ENCODE results near the gene R3HDM1. TPM values are rescaled to one million over a fixed set of nuclear protein-coding genes. Genes with fewer than 3 reads are reported as not detected.
A peak's percentile ranks its signal among the peaks of the same experiment; 100 is the strongest.

The R3HDM1 gene
- total and polyA plus RNA-seq, 12 donors = 9.4 to 42.7 (median 20.9) TPM

- Histone ChIP-seq H3K9me3 (replicated peaks in 1 of 3) (no peaks in the 10 kb centered on the region), H3K4me1 (replicated peaks in 1 of 2) (no peaks in the 10 kb centered on the region), H3K36me3 (replicated peaks in 1 of 2) (no peaks in the 10 kb centered on the region), H3K27ac (no peak overlapping the region), H3K27me3 (no peaks in the 10 kb centered on the region), H3K4me3 (no peak overlapping the region)
- no peak for TF ChIP-seq POLR2A (IDR thresholded peaks at IDR 0.05)
- TF ChIP-seq CTCF (IDR thresholded peaks at IDR 0.05) = no peak
- DNase-seq = no peak
- WGBS, 4 donors = 86 to 95% (median 91%) methylated on average over 4 of the region's 4 CpGs
- intact Hi-C loops (cut with DNase I) = no loop called here
These were observed 24.0 kb downstream of the R3HDM1 start for GRCh38 chr2:135555311-135555710.

GRCh38 chr2:135557530-135557929 is 26.2 kb downstream of the R3HDM1 start:
- WGBS, 4 donors = 73 to 93% (median 76%) methylated on average over 1 of the region's 1 CpG
- intact Hi-C loops (cut with DNase I) = no loop called here
- H3K9me3 ChIP-seq (replicated peaks in 1 of 3) = no peaks in the 10 kb centered on the region

GRCh38 chr2:135561925-135562324 is 30.6 kb downstream of the R3HDM1 start:
- H3K27me3 ChIP-seq = no peaks in the 10 kb centered on the region
- WGBS, 4 donors = 97 to 99% (median 97%) methylated on average over 4 of the region's 4 CpGs
- H3K36me3 ChIP-seq (replicated peaks in 1 of 2) = no peaks in the 10 kb centered on the region
- intact Hi-C loops (cut with DNase I) = no loop called here
- no peak for DNase-seq
- no peak overlapping the region for H3K27ac ChIP-seq
- H3K4me3 ChIP-seq = no peak overlapping the region
- TF ChIP-seq CTCF (IDR thresholded peaks at IDR 0.05) (no peak), POLR2A (IDR thresholded peaks at IDR 0.05) (no peak)
- H3K4me1 ChIP-seq (replicated peaks in 1 of 2) = no peaks in the 10 kb centered on the region
- H3K9me3 ChIP-seq (replicated peaks in 1 of 3) = no peaks in the 10 kb centered on the region

More at GRCh38 chr2:135557530-135557929, 26.2 kb downstream of the R3HDM1 start:
- TF ChIP-seq CTCF (IDR thresholded peaks at IDR 0.05) = no peak
- peak in 1 of 7 donors; percentile 8 for DNase-seq
- H3K36me3 ChIP-seq (replicated peaks in 1 of 2) = no peaks in the 10 kb centered on the region
- H3K4me1 ChIP-seq (replicated peaks in 1 of 2) = no peaks in the 10 kb centered on the region
- no peak overlapping the region for H3K4me3 ChIP-seq
- no peaks in the 10 kb centered on the region for H3K27me3 ChIP-seq
- no peak overlapping the region for H3K27ac ChIP-seq

GRCh38 chr2:135563793-135564192 is 32.5 kb downstream of the R3HDM1 start:
- peak in 4 of 7 donors; percentile 13 to 22 (median 16) for DNase-seq
- Histone ChIP-seq H3K27ac (no peak overlapping the region), H3K27me3 (no peaks in the 10 kb centered on the region), H3K36me3 (replicated peaks in 1 of 2) (no peaks in the 10 kb centered on the region), H3K9me3 (replicated peaks in 1 of 3) (no peaks in the 10 kb centered on the region), H3K4me1 (replicated peaks in 1 of 2) (no peaks in the 10 kb centered on the region), H3K4me3 (no peak overlapping the region)
- TF ChIP-seq POLR2A (IDR thresholded peaks at IDR 0.05) (no peak), CTCF (IDR thresholded peaks at IDR 0.05) (no peak)
- WGBS, 4 donors = 77 to 92% (median 87%) methylated on average over 2 to 4 of the region's 4 CpGs
- intact Hi-C loops (cut with DNase I) = no loop called here
